ENCODE data around the gene SVEP1.

SVEP1 gene

GRCh38 chr9:110517483-110517882 lies 62.1 kb downstream of the SVEP1 start:
- DNase-seq: no peak

GRCh38 chr9:110514897-110515296 lies 64.6 kb downstream of the SVEP1 start:
- no peak for DNase-seq

GRCh38 chr9:110512817-110513216 lies 66.7 kb downstream of the SVEP1 start:
- no peak for DNase-seq

- peak; percentile 23 to 31 for DNase-seq
Observed at GRCh38 chr9:110509792-110510191, 69.7 kb downstream of the SVEP1 start.

GRCh38 chr9:110502842-110503241 lies 76.7 kb downstream of the SVEP1 start:
- no peak for DNase-seq

- no peak for DNase-seq
Observed at GRCh38 chr9:110499608-110500007, 79.9 kb downstream of the SVEP1 start.

GRCh38 chr9:110487196-110487595 lies 92.3 kb downstream of the SVEP1 start:
- DNase-seq: no peak

GRCh38 chr9:110486218-110486617 lies 93.3 kb downstream of the SVEP1 start:
- DNase-seq: no peak

GRCh38 chr9:110479481-110479880 lies 100.1 kb downstream of the SVEP1 start:
- DNase-seq: no peak

- DNase-seq: no peak
Observed at GRCh38 chr9:110476251-110476650, 103.3 kb downstream of the SVEP1 start.

GRCh38 chr9:110472111-110472510 lies 107.4 kb downstream of the SVEP1 start:
- DNase-seq: no peak

- no peak for DNase-seq
Observed at GRCh38 chr9:110468950-110469349, 110.6 kb downstream of the SVEP1 start.

GRCh38 chr9:110465190-110465589 lies 114.4 kb downstream of the SVEP1 start:
- no peak for DNase-seq

GRCh38 chr9:110464321-110464720 lies 115.2 kb downstream of the SVEP1 start:
- DNase-seq: no peak

GRCh38 chr9:110463499-110463898 lies 116.0 kb downstream of the SVEP1 start:
- no peak for DNase-seq

GRCh38 chr9:110457245-110457644 lies 122.3 kb downstream of the SVEP1 start:
- DNase-seq: no peak

GRCh38 chr9:110456681-110457080 lies 122.9 kb downstream of the SVEP1 start:
- DNase-seq: no peak

GRCh38 chr9:110455860-110456259 lies 123.7 kb downstream of the SVEP1 start:
- DNase-seq: no peak

- peak in 1 of 2 experiments; percentile 13 for DNase-seq
Observed at GRCh38 chr9:110452227-110452801, 127.2 kb downstream of the SVEP1 start.

- no peak for DNase-seq
Observed at GRCh38 chr9:110451726-110452125, 127.8 kb downstream of the SVEP1 start.

GRCh38 chr9:110447476-110447875 lies 132.1 kb downstream of the SVEP1 start:
- no peak for DNase-seq

GRCh38 chr9:110446171-110446570 lies 133.4 kb downstream of the SVEP1 start:
- no peak for DNase-seq

GRCh38 chr9:110444911-110445310 lies 134.6 kb downstream of the SVEP1 start:
- no peak for DNase-seq

- DNase-seq: no peak
Observed at GRCh38 chr9:110443866-110444220, 135.7 kb downstream of the SVEP1 start.

- no peak for DNase-seq
Observed at GRCh38 chr9:110443146-110443865, 136.2 kb downstream of the SVEP1 start.
